Myometrial cell (primary cell): ENCODE results near the gene DHRS7B. TPM values are rescaled to one million over a fixed set of nuclear protein-coding genes. Genes with fewer than 3 reads are reported as not detected.

Experiments used
- total RNA-seq: library from RNA; depleted of rRNA; stranded (reverse); fragments of >200 nt; gene quantifications from 2 replicates; pipeline ENCODE4 v1.2.3, GENCODE V29; 2015

The DHRS7B gene
- 15.2 and 17.0 TPM in 2 replicates for total RNA-seq

GRCh38 chr17:21126645-21127508, at the start of gene DHRS7B:
DHRS7B (plus strand) TSS chr17:21126964; CDS start chr17:21126972, 8 bp downstream.

DNA sequence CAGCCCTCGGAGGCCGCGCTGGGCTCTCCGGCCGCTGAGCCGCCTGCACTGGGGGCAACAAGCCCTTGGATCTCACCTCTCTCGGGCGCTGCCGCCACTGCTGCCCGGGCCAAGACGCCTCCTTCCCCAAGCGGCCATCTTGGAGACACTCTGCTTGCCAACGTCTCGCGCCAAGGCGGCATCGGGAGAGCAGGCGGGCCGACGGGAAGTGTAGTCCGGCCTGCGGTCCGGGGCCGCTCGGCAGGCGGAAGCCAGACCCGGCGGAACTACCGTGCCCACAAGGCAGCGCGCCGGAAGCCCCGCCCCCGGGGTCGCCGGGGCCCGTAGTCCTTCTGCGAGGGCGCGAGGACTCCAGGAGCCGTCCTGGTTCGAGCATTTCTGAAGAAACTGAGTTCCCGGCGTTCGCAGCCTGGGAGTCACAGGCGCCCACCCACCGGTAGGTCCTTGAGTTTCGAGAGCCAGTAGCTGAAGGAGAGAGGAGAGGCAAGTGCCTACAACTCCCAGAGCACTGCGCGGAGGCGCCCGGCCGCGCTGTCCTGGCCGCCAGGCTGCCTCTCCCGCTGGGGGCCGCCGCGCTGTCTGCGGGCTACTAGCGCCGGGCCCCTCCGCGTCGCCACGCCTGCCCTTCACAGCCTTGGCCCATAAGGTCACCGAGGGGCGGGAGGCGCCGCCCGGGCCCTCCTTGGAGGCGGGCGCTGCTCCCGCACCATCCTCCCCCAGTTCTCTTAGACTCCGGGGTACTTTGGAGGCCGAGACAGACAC, 87.4 kb downstream of the DHRS7B start, which contains the start of gene TMEM11:
Gene TMEM11 (minus strand): TSS at position 147 of the 762 bp plus-strand sequence. CDS start 9 bp downstream, at position 138.

Other genes starting within 250 kb of the DHRS7B start
- 149 and 181 TPM in 2 replicates for gene USP22, start 84.0 kb upstream of the DHRS7B start, total RNA-seq
- gene TMEM11, start 87.2 kb downstream of the DHRS7B start, total RNA-seq, result 25.7 and 39.5 TPM in 2 replicates
- gene NATD1, start 126.4 kb downstream of the DHRS7B start, total RNA-seq, result 2.9 and 3.0 TPM in 2 replicates
- gene MAP2K3, start 157.7 kb downstream of the DHRS7B start, total RNA-seq, result 10.8 and 12.1 TPM in 2 replicates
- gene KCNJ12, start 249.4 kb downstream of the DHRS7B start, total RNA-seq, result not detected in 2 replicates